Vagina (tissue), 2 donors: Measurements from ENCODE around the gene C13orf42. TPM values are rescaled to one million over a fixed set of nuclear protein-coding genes. Genes with fewer than 3 reads are reported as not detected.

Source experiments
- DNase-seq, 2 donors: peaks; one replicate each; pipeline ENCODE4 v3.0.0-alpha.2; 2017; ENCODE audit errors: extremely low spot score in 2 of 2
- H3K27ac ChIP-seq: fragments of 200-600 bp; sonication (generic); one replicate; pipeline ENCODE4 v1.5.1; 2019
- H3K27me3 ChIP-seq: fragments of 200-600 bp; sonication (generic); one replicate; pipeline ENCODE4 v1.5.1; 2019
- H3K36me3 ChIP-seq, 2 donors: fragments of 200-600 bp; sonication (generic); one replicate each; pipeline ENCODE4 v1.5.1; 2017 to 2019
- H3K4me1 ChIP-seq: fragments of 200-600 bp; sonication (generic); one replicate; pipeline ENCODE4 v1.5.1; 2019
- H3K4me3 ChIP-seq, 2 donors: fragments of 200-600 bp; sonication (generic); 1 replicate in 1 of 2; 2 replicates in 1 of 2; pipeline ENCODE4 v1.5.1; 2016 to 2019
- H3K9me3 ChIP-seq: fragments of 200-600 bp; sonication (generic); one replicate; pipeline ENCODE4 v1.5.1; 2019
- POLR2A ChIP-seq, 2 donors: fragments of 450-650 bp; IDR thresholded peaks; one replicate each; pipeline ENCODE4 v1.6.1; 2017; ENCODE audit warnings: antibody characterized with exemption in 2 of 2, mild to moderate bottlenecking in 2 of 2, moderate library complexity in 2 of 2
- POLR2AphosphoS5 ChIP-seq, 2 donors: sonication (generic); formaldehyde crosslinking; IDR thresholded peaks; one replicate each; pipeline ENCODE4 v1.9.0; 2017; ENCODE audit warnings: antibody characterized with exemption in 2 of 2, mild to moderate bottlenecking in 2 of 2, low read depth in 1 of 2; ENCODE audit not compliant: insufficient read depth in 1 of 2
- intact Hi-C: fragments of 100-400 bp; cut with DNase I; formaldehyde crosslinking; loops from one replicate; pipeline ENCODE4 v1.15.1; 2023
- total RNA-seq: library from RNA; depleted of rRNA; stranded (reverse); fragments of >200 nt; gene quantifications from one replicate; pipeline ENCODE4 v1.2.3, GENCODE V29; 2016
- TF ChIP-seq, protein P1 (sequence below), 3 experiments: fragments of 450-650 bp in 2 of 3; fragments of 200-600 bp in 1 of 3; sonication (generic) in 1 of 3; IDR thresholded peaks; one replicate each; pipeline ENCODE4 v1.5.1; 2017 to 2019; ENCODE audit warnings: antibody characterized with exemption in 3 of 3, mild to moderate bottlenecking in 2 of 3, moderate library complexity in 2 of 3

Gene C13orf42
- total RNA-seq, 1 donor from 2014 or later = not detected

GRCh38 chr13:51107996-51108395 is 3.1 kb downstream of the C13orf42 start:
- Histone ChIP-seq H3K36me3 (no peaks in the 10 kb centered on the region), H3K9me3 (no peaks in the 10 kb centered on the region), H3K27ac (no peak overlapping the region), H3K4me3 (no peak overlapping the region), H3K4me1 (no peaks in the 10 kb centered on the region), H3K27me3 (no peaks in the 10 kb centered on the region)
- DNase-seq = no peak
- intact Hi-C loops = no loop called here
- TF ChIP-seq, protein P1, sequence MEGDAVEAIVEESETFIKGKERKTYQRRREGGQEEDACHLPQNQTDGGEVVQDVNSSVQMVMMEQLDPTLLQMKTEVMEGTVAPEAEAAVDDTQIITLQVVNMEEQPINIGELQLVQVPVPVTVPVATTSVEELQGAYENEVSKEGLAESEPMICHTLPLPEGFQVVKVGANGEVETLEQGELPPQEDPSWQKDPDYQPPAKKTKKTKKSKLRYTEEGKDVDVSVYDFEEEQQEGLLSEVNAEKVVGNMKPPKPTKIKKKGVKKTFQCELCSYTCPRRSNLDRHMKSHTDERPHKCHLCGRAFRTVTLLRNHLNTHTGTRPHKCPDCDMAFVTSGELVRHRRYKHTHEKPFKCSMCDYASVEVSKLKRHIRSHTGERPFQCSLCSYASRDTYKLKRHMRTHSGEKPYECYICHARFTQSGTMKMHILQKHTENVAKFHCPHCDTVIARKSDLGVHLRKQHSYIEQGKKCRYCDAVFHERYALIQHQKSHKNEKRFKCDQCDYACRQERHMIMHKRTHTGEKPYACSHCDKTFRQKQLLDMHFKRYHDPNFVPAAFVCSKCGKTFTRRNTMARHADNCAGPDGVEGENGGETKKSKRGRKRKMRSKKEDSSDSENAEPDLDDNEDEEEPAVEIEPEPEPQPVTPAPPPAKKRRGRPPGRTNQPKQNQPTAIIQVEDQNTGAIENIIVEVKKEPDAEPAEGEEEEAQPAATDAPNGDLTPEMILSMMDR (IDR thresholded peaks at IDR 0.05) = no peak
- no peak for TF ChIP-seq POLR2AphosphoS5 (IDR thresholded peaks at IDR 0.05; ENCODE audit: insufficient read depth in 1 of 2, low read depth in 1 of 2)
- no peak for TF ChIP-seq POLR2A (IDR thresholded peaks at IDR 0.05)

- Histone ChIP-seq H3K4me1 (no peaks in the 10 kb centered on the region), H3K9me3 (no peaks in the 10 kb centered on the region), H3K36me3 (no peaks in the 10 kb centered on the region), H3K27ac (no peak overlapping the region), H3K4me3 (no peak overlapping the region), H3K27me3 (no peaks in the 10 kb centered on the region)
- DNase-seq = no peak
- TF ChIP-seq POLR2AphosphoS5 (IDR thresholded peaks at IDR 0.05; ENCODE audit: insufficient read depth in 1 of 2, low read depth in 1 of 2) (no peak), POLR2A (IDR thresholded peaks at IDR 0.05) (no peak)
- TF ChIP-seq, protein P1 (IDR thresholded peaks at IDR 0.05) = no peak
- intact Hi-C loops = no loop called here
Measured at GRCh38 chr13:51105046-51105445, 6.0 kb downstream of the C13orf42 start.

DNA sequence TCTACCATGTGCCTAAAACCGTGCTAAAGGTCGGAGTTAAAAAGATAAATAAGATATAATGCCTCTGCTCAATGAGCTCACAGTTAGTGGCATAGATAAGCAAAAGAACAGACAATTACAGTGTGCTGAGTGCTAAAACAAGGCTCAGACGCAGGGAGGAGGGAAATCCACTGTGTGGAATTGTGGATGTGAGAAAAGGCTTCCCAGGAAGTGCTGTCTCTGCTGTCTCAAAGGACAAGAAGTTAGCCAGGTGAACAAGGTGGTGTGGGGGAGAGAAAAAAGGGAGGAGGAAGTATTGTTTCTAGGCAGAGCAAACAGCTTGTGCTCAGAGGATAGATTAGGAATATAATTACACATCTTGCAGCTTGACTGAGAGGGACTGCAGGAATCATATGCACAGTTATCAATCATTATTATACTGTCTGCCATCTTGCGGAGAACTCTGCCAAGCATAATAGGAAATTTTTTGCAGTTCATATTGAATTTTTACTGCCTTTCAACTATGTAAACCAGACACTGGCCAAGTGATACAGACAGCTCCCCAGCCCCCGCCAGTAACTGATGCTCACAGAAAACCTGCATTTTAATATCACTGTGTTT is 9.3 kb downstream of the C13orf42 start:
- H3K4me1 ChIP-seq = no peaks in the 10 kb centered on the region
- H3K4me3 ChIP-seq = no peak overlapping the region
- H3K36me3 ChIP-seq = no peaks in the 10 kb centered on the region
- TF ChIP-seq, protein P1 (IDR thresholded peaks at IDR 0.05) = no peak
- TF ChIP-seq POLR2A (IDR thresholded peaks at IDR 0.05) (no peak), POLR2AphosphoS5 (IDR thresholded peaks at IDR 0.05; ENCODE audit: insufficient read depth in 1 of 2, low read depth in 1 of 2) (no peak)
- no peak overlapping the region for H3K27ac ChIP-seq
- intact Hi-C loops = no loop called here
- no peak for DNase-seq
- H3K9me3 ChIP-seq = no peaks in the 10 kb centered on the region
- no peaks in the 10 kb centered on the region for H3K27me3 ChIP-seq

- no peaks in the 10 kb centered on the region for H3K27me3 ChIP-seq
- no peak overlapping the region for H3K27ac ChIP-seq
- TF ChIP-seq POLR2A (IDR thresholded peaks at IDR 0.05) = no peak
- no peak for TF ChIP-seq POLR2AphosphoS5 (IDR thresholded peaks at IDR 0.05; ENCODE audit: insufficient read depth in 1 of 2, low read depth in 1 of 2)
- TF ChIP-seq, protein P1 (IDR thresholded peaks at IDR 0.05) = no peak
- no peak overlapping the region for H3K4me3 ChIP-seq
- H3K9me3 ChIP-seq = no peaks in the 10 kb centered on the region
- no peaks in the 10 kb centered on the region for H3K36me3 ChIP-seq
- H3K4me1 ChIP-seq = no peaks in the 10 kb centered on the region
- no peak for DNase-seq
- intact Hi-C loops = no loop called here
Measured at GRCh38 chr13:51097353-51098043, 13.6 kb downstream of the C13orf42 start.

DNA sequence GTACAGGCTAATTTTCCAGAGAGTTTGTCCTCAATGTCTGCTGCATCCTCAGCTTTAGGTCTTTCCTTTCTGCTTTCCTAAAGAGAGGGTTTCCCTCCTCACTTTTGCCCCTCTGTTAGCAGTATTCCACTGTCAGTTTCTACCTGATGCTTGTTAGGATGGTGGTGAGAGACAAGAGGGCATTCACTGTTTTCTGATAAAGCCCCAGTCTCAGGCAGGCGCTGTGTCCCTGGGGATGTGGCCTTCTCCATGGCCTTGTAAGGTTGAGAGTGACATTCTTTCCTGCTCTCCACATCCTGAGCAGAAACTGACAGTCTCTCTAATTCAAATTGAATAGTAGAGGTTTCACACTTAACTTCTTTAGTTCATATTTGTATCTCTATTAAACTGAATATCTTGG is 14.9 kb downstream of the C13orf42 start:
- no peaks in the 10 kb centered on the region for H3K27me3 ChIP-seq
- no peaks in the 10 kb centered on the region for H3K36me3 ChIP-seq
- no peaks in the 10 kb centered on the region for H3K4me1 ChIP-seq
- DNase-seq = no peak
- no peaks in the 10 kb centered on the region for H3K9me3 ChIP-seq
- H3K4me3 ChIP-seq = no peak overlapping the region
- TF ChIP-seq POLR2AphosphoS5 (IDR thresholded peaks at IDR 0.05; ENCODE audit: insufficient read depth in 1 of 2, low read depth in 1 of 2) (no peak), POLR2A (IDR thresholded peaks at IDR 0.05) (no peak)
- TF ChIP-seq, protein P1 (IDR thresholded peaks at IDR 0.05) = no peak
- no peak overlapping the region for H3K27ac ChIP-seq
- intact Hi-C loops = no loop called here
